ENCODE results near the gene RNASE4. TPM values are rescaled to one million over a fixed set of nuclear protein-coding genes. Genes with fewer than 3 reads are reported as not detected.
A peak's percentile ranks its signal among the peaks of the same experiment; 100 is the strongest.
"Not testable (repeated sequence)": the region's sequence is repeated elsewhere in the genome, so short reads cannot be mapped to it uniquely, and the experiment has no call there.

RNASE4 gene
- total RNA-seq, 2 donors from 2014 or later: 71.6 to 150 TPM

DNA sequence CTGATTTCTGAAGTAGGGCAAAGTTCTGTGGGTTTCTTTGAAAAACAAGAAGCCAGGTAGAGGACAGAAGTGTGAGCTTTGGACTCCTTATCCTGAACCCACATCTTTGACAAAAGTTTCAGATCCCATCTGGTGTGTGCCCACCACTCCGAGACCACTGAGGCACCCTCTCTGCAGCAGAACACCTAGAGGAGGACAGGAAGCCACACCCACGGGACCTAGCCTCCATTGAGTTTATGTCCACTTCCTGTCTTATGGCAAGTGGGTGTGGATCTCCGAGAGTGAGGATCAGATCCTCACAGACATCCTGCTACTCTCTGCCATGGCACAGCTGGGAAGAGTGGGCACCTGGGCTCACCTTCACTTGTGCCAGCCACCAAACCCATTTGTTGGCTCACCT lies 26.1 kb upstream of the RNASE4 start:
- Histone ChIP-seq H3K36me3 (no peaks in the 10 kb centered on the region), H3K4me3 (no peak overlapping the region), H3K4me1 (replicated peaks) (no peaks in the 10 kb centered on the region), H3K9me3 (no peaks in the 10 kb centered on the region), H3K27me3 (replicated peaks; ENCODE audit: insufficient read depth) (peaks cover 3% of the 10 kb centered on the region), H3K27ac (no peak overlapping the region)
- DNase-seq (ENCODE audit: low spot score): no peak
- WGBS: 80% methylated on average over 3 of the region's 3 CpGs
- TF ChIP-seq POLR2AphosphoS5 (IDR thresholded peaks at IDR 0.05) (no peak), POLR2A (IDR thresholded peaks at IDR 0.05) (no peak)
- TF ChIP-seq, protein P1, sequence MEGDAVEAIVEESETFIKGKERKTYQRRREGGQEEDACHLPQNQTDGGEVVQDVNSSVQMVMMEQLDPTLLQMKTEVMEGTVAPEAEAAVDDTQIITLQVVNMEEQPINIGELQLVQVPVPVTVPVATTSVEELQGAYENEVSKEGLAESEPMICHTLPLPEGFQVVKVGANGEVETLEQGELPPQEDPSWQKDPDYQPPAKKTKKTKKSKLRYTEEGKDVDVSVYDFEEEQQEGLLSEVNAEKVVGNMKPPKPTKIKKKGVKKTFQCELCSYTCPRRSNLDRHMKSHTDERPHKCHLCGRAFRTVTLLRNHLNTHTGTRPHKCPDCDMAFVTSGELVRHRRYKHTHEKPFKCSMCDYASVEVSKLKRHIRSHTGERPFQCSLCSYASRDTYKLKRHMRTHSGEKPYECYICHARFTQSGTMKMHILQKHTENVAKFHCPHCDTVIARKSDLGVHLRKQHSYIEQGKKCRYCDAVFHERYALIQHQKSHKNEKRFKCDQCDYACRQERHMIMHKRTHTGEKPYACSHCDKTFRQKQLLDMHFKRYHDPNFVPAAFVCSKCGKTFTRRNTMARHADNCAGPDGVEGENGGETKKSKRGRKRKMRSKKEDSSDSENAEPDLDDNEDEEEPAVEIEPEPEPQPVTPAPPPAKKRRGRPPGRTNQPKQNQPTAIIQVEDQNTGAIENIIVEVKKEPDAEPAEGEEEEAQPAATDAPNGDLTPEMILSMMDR (IDR thresholded peaks at IDR 0.05): no peak
- intact Hi-C loops (cut with DNase I): no loop called here

DNA sequence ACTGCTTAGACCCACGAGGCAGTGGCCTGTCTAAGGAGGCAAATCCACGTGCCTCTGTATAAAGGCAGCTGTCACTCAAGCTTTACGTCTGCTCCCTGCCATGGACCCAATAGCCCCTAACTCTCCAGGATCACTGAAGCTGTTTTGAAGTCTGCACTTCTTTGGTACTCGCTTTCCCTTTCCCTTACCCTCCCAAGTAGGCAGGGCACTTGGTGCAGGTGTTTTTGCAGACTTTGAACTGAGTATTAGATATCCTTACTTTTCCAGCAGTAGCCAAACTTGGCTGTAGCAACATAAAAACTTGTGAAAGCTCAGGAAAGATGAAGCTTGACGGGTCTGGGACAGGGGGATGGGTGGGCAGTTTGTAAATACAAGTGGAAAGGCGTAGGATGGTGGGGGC lies 25.0 kb upstream of the RNASE4 start:
- 82% methylated on average over 6 of the region's 6 CpGs for WGBS
- no peaks in the 10 kb centered on the region for H3K36me3 ChIP-seq
- no peaks in the 10 kb centered on the region for H3K4me1 ChIP-seq (replicated peaks)
- H3K9me3 ChIP-seq: no peaks in the 10 kb centered on the region
- H3K4me3 ChIP-seq: no peak overlapping the region
- H3K27ac ChIP-seq: no peak overlapping the region
- intact Hi-C loops (cut with DNase I): no loop called here
- no peaks in the 10 kb centered on the region for H3K27me3 ChIP-seq (replicated peaks; ENCODE audit: insufficient read depth)
- no peak for DNase-seq (ENCODE audit: low spot score)
- TF ChIP-seq, protein P1 (IDR thresholded peaks at IDR 0.05): no peak
- TF ChIP-seq POLR2A (IDR thresholded peaks at IDR 0.05): no peak
- no peak for TF ChIP-seq POLR2AphosphoS5 (IDR thresholded peaks at IDR 0.05)

DNA sequence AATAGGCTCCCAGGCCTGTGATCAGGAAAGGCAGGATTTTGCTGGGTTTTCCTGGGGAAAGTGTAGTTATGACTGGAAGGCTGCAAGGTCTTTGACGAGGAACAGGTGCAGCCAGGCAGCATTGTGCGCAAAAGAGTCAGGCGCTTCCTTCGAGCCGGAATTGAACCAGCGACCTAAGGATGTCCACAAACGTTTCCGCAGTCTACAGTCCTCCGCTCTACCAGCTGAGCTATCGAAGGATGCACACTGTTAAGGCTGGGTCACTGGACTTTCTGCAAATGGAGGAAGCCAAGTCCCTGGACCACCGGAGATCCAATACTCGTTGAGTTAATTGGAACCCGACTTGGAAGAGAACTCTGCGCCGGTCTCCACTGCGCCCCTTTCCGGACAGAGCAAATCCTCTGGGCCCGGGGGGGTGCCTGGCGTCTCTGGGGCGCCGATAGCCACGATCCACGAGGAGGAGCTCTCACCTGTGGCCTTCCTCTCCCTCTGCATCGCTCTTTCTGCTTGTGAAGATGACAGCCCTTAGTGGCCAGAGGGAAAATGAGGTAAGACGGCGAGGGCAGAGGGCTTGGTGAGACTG lies 24.5 kb upstream of the RNASE4 start:
- Histone ChIP-seq H3K4me1 (replicated peaks) (no peaks in the 10 kb centered on the region), H3K27me3 (replicated peaks; ENCODE audit: insufficient read depth) (no peaks in the 10 kb centered on the region), H3K4me3 (no peak overlapping the region), H3K36me3 (no peaks in the 10 kb centered on the region), H3K27ac (no peak overlapping the region), H3K9me3 (no peaks in the 10 kb centered on the region)
- intact Hi-C loops (cut with DNase I): no loop called here
- TF ChIP-seq POLR2AphosphoS5 (IDR thresholded peaks at IDR 0.05) (no peak), POLR2A (IDR thresholded peaks at IDR 0.05) (no peak)
- TF ChIP-seq, protein P1 (IDR thresholded peaks at IDR 0.05): no peak
- 68% methylated on average over 26 of the region's 26 CpGs for WGBS
- no peak for DNase-seq (ENCODE audit: low spot score)

DNA sequence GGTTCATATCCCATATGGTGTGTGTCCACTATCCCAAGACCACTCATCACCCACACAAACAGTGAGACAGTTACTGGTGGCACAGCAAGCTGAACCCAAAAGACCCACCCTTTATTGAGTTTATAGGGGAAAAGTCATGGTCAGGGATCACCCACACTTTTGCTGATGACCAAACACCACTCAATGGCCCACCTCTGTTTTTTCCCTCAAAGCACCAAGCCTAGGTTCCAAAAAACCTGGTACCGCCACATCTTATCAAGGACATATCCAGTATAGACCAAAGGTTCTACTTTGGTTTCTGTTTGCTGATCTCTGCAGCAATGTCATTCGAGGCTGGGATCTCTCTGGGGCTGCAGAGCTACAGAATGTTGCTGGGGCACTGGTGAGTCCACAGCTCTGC lies 23.2 kb upstream of the RNASE4 start:
- no peak for DNase-seq (ENCODE audit: low spot score)
- Histone ChIP-seq H3K4me3 (no peak overlapping the region), H3K4me1 (replicated peaks) (no peaks in the 10 kb centered on the region), H3K36me3 (no peaks in the 10 kb centered on the region), H3K27me3 (replicated peaks; ENCODE audit: insufficient read depth) (no peaks in the 10 kb centered on the region), H3K27ac (no peak overlapping the region), H3K9me3 (no peaks in the 10 kb centered on the region)
- TF ChIP-seq POLR2AphosphoS5 (IDR thresholded peaks at IDR 0.05) (no peak), POLR2A (IDR thresholded peaks at IDR 0.05) (no peak)
- TF ChIP-seq, protein P1 (IDR thresholded peaks at IDR 0.05): no peak
- intact Hi-C loops (cut with DNase I): no loop called here
- WGBS: 79% methylated on average over 2 of the region's 2 CpGs

DNA sequence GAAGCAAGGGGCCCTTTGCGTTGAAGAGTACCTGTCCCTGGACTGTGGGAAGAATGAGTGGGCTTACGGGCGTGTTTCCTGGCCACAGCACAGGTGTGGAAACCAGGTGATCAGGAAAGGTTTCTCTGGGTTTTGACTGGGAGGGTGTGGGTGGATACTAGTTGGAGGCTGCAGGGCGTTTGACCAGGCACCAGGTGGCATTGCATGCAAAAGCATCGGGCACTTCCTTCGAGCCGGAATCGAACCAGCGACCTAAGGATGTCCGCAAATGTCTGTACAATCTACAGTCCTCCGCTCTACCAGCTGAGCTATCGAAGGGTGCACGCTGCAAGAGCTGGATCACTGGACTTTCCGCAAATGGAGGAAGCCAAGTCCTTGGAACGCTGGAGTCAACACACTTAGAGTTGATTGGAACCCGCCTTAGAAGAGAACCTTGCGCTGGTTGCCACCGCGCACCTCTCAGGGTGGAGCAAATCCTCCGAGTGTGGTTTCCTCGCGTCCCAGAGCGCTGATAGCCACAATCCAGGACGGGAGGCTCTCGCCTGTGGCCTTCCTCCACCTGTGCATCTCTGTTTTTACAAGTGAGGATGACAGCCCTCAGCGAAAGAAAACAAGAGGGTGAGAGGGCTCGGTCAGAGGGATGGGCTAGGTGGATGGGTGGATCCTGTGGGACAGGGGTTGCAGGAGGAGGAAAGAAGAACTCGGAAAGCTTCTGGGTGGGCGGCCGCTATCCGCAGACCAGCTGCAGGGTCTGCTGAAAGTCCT lies 21.2 kb upstream of the RNASE4 start:
- Histone ChIP-seq H3K4me1 (replicated peaks) (no peaks in the 10 kb centered on the region), H3K36me3 (no peaks in the 10 kb centered on the region), H3K9me3 (no peaks in the 10 kb centered on the region), H3K27me3 (replicated peaks; ENCODE audit: insufficient read depth) (no peaks in the 10 kb centered on the region), H3K4me3 (peak overlapping the region; percentile 1 to 18), H3K27ac (no peak overlapping the region)
- intact Hi-C loops (cut with DNase I): no loop called here
- WGBS: 8% methylated on average over 31 of the region's 31 CpGs
- peak; percentile 48 for DNase-seq (ENCODE audit: low spot score)
- TF ChIP-seq, protein P1 (IDR thresholded peaks at IDR 0.05): peak in 3 of 4 experiments; percentile 54 to 73 (median 71)
- TF ChIP-seq POLR2AphosphoS5 (IDR thresholded peaks at IDR 0.05) (peak; percentile 10), POLR2A (IDR thresholded peaks at IDR 0.05) (no peak)

DNA sequence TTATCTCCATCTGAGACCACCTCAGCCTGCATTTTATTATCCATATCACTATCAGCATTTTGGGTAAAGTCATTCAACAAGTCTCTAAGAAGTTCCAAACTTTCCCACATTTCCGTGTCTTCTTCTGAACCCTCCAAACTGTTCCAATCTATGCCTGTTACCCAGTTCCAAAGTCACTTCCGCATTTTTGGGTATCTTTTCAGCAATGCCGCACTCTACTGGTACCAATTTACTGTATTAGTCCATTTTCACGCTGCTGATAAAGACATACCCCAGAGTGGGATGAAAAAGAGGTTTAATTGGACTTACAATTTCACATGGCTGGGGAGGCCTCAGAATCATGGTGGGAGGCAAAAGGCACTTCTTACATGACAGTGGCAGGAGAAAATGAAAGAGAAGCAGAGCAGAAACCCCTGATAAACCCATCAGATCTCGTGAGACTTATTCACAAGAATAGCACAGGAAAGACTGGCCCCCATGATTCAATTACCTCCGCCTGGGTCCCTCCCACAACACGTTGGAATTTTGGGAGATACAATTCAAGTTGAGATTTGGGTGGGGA lies 17.9 kb upstream of the RNASE4 start:
- DNase-seq (ENCODE audit: low spot score); H3K27me3 ChIP-seq (replicated peaks; ENCODE audit: insufficient read depth); intact Hi-C loops (cut with DNase I); H3K27ac ChIP-seq; H3K36me3 ChIP-seq; H3K4me1 ChIP-seq (replicated peaks); H3K4me3 ChIP-seq; H3K9me3 ChIP-seq: not testable (repeated sequence)
- 84% methylated on average over 7 of the region's 7 CpGs for WGBS

Measured in prostate gland (tissue), 2 donors.